Measurements from ENCODE around the gene ATP6V1F. TPM values are rescaled to one million over a fixed set of nuclear protein-coding genes. Genes with fewer than 3 reads are reported as not detected.
"Not testable (repeated sequence)": the region's sequence is repeated elsewhere in the genome, so short reads cannot be mapped to it uniquely, and the experiment has no call there.

The ATP6V1F gene
- total RNA-seq, 5 donors from 2014 or later (not counting 1 experiment from before 2014, with no cell fraction given), result 62.6 to 78.1 (median 75.5) TPM

GRCh38 chr7:128909625-128910568 lies 47.2 kb downstream of the ATP6V1F start:
- CTCF ChIA-PET, result no interaction called here
- H3K36me3 Mint-ChIP-seq, result no peaks in the 10 kb centered on the region
- H3K4me1 Mint-ChIP-seq, result peaks cover 0 to 6% (median 4%) of the 10 kb centered on the region in 3 donors
- ATAC-seq (replicated peaks in 1 of 4) (no peak), DNase-seq (no peak)
- Histone ChIP-seq H3K27ac (ENCODE audit: low read length) (no peak overlapping the region), H3K4me3 (ENCODE audit: control insufficient read depth in 1 of 2, extremely low read depth in 1 of 2, low read length in 1 of 2) (no peak overlapping the region), H3K27me3 (replicated peaks in 1 of 2; ENCODE audit: control insufficient read depth in 2 of 2, extremely low read depth in 1 of 2, insufficient read depth in 2 of 2, low read length in 1 of 2) (peaks cover 4 to 68% of the 10 kb centered on the region in 2 experiments), H3K4me1 (ENCODE audit: control insufficient read depth in 1 of 2, extremely low read depth in 1 of 2, insufficient read depth in 2 of 2, low read length in 2 of 2) (peaks cover 0 to 7% of the 10 kb centered on the region in 2 experiments), H3K9me3 (no peaks in the 10 kb centered on the region), H3K36me3 (ENCODE audit: control insufficient read depth in 2 of 2, extremely low read depth in 1 of 2, insufficient read depth in 1 of 2, low read length in 1 of 2) (no peaks in the 10 kb centered on the region)
- H3K27ac Mint-ChIP-seq, result no peak overlapping the region
- no peaks in the 10 kb centered on the region for H3K9me3 Mint-ChIP-seq
- POLR2A ChIA-PET, result interaction anchor here in 1 of 2 donors (1.1 kb wide), 1 partner anchor 542 kb away, joined by 3 read pairs; no protein-coding TSS in a partner anchor
- H3K4me3 Mint-ChIP-seq, result no peak overlapping the region
- H3K27me3 Mint-ChIP-seq, result peaks cover 45 to 68% of the 10 kb centered on the region in 2 donors
- 42% methylated on average over 31 of the region's 42 CpGs for WGBS (ENCODE audit: insufficient coverage)

- Mint-ChIP-seq H3K4me3 (no peak within 1 kb of the TSS), H3K36me3 (no peaks in the 10 kb centered on the region), H3K27me3 (peaks cover 50 to 71% of the 10 kb centered on the region in 2 donors), H3K27ac (no peak within 1 kb of the TSS), H3K9me3 (no peaks in the 10 kb centered on the region), H3K4me1 (peaks cover 5 to 9% (median 7%) of the 10 kb centered on the region in 3 donors)
- H3K27ac ChIP-seq (ENCODE audit: low read length), result no peak within 1 kb of the TSS
- ChIA-PET CTCF (no interaction called here), POLR2A (no interaction called here)
- H3K36me3 ChIP-seq (ENCODE audit: control insufficient read depth in 2 of 2, extremely low read depth in 1 of 2, insufficient read depth in 1 of 2, low read length in 1 of 2), result no peaks in the 10 kb centered on the region
- no peak for DNase-seq
- peaks cover 0 to 11% of the 10 kb centered on the region in 2 experiments for H3K4me1 ChIP-seq (ENCODE audit: control insufficient read depth in 1 of 2, extremely low read depth in 1 of 2, insufficient read depth in 2 of 2, low read length in 2 of 2)
- WGBS (ENCODE audit: insufficient coverage), result 57% methylated on average over 29 of the region's 34 CpGs
- H3K9me3 ChIP-seq, result no peaks in the 10 kb centered on the region
- H3K4me3 ChIP-seq (ENCODE audit: control insufficient read depth in 1 of 2, extremely low read depth in 1 of 2, low read length in 1 of 2), result no peak within 1 kb of the TSS
- ATAC-seq (replicated peaks in 1 of 4), result no peak
- peaks cover 4 to 73% of the 10 kb centered on the region in 2 experiments for H3K27me3 ChIP-seq (replicated peaks in 1 of 2; ENCODE audit: control insufficient read depth in 2 of 2, extremely low read depth in 1 of 2, insufficient read depth in 2 of 2, low read length in 1 of 2)
These were observed 47.9 kb downstream of the ATP6V1F start, which contains the start of gene KCP for GRCh38 chr7:128910569-128910945. TSS of gene KCP (minus strand) at chr7:128910709. CDS start at chr7:128910676, 33 bp downstream.

- Mint-ChIP-seq H3K4me3 (no peak overlapping the region), H3K4me1 (peaks cover 6 to 10% (median 8%) of the 10 kb centered on the region in 3 donors), H3K9me3 (no peaks in the 10 kb centered on the region), H3K27ac (no peak overlapping the region), H3K27me3 (peaks cover 44 to 69% of the 10 kb centered on the region in 2 donors), H3K36me3 (no peaks in the 10 kb centered on the region)
- Histone ChIP-seq H3K4me1 (ENCODE audit: control insufficient read depth in 1 of 2, extremely low read depth in 1 of 2, insufficient read depth in 2 of 2, low read length in 2 of 2) (peaks cover 0 to 12% of the 10 kb centered on the region in 2 experiments), H3K4me3 (ENCODE audit: control insufficient read depth in 1 of 2, extremely low read depth in 1 of 2, low read length in 1 of 2) (no peak overlapping the region), H3K36me3 (ENCODE audit: control insufficient read depth in 2 of 2, extremely low read depth in 1 of 2, insufficient read depth in 1 of 2, low read length in 1 of 2) (no peaks in the 10 kb centered on the region), H3K27ac (ENCODE audit: low read length) (no peak overlapping the region), H3K27me3 (replicated peaks in 1 of 2; ENCODE audit: control insufficient read depth in 2 of 2, extremely low read depth in 1 of 2, insufficient read depth in 2 of 2, low read length in 1 of 2) (peaks cover 4 to 73% of the 10 kb centered on the region in 2 experiments), H3K9me3 (no peaks in the 10 kb centered on the region)
- ChIA-PET CTCF (interaction anchor here (0.6 to 0.9 kb wide), 3 partner anchors 70 to 310 kb away, joined by 3 read pairs; no protein-coding TSS in a partner anchor), POLR2A (no interaction called here)
- 79% methylated on average over 8 of the region's 8 CpGs for WGBS (ENCODE audit: insufficient coverage)
- no peak for DNase-seq
- ATAC-seq (replicated peaks in 1 of 4), result no peak
These were observed 48.9 kb downstream of the ATP6V1F start for GRCh38 chr7:128911423-128912031.

- H3K27me3 Mint-ChIP-seq, result peaks cover 48 to 72% of the 10 kb centered on the region in 2 donors
- no peak for ATAC-seq (replicated peaks in 1 of 4)
- H3K36me3 Mint-ChIP-seq, result no peaks in the 10 kb centered on the region
These were observed 49.6 kb downstream of the ATP6V1F start for GRCh38 chr7:128912281-128912680.

GRCh38 chr7:128912709-128913495 lies 50.2 kb downstream of the ATP6V1F start:
- WGBS (ENCODE audit: insufficient coverage), result 67% methylated on average over 1 of the region's 20 CpGs
- H3K36me3 ChIP-seq (ENCODE audit: control insufficient read depth in 2 of 2, extremely low read depth in 1 of 2, insufficient read depth in 1 of 2, low read length in 1 of 2); H3K9me3 ChIP-seq; H3K36me3 Mint-ChIP-seq; CTCF ChIA-PET; POLR2A ChIA-PET; H3K9me3 Mint-ChIP-seq; DNase-seq; H3K27ac ChIP-seq (ENCODE audit: low read length); ATAC-seq (replicated peaks in 1 of 4); H3K4me3 Mint-ChIP-seq; H3K27ac Mint-ChIP-seq; H3K4me3 ChIP-seq (ENCODE audit: control insufficient read depth in 1 of 2, extremely low read depth in 1 of 2, low read length in 1 of 2): not testable (repeated sequence)
- Mint-ChIP-seq H3K4me1 (peaks cover 6 to 10% (median 8%) of the 10 kb centered on the region in 3 donors), H3K27me3 (peaks cover 52 to 70% of the 10 kb centered on the region in 2 donors)
- peaks cover 4 to 73% of the 10 kb centered on the region in 2 experiments for H3K27me3 ChIP-seq (replicated peaks in 1 of 2; ENCODE audit: control insufficient read depth in 2 of 2, extremely low read depth in 1 of 2, insufficient read depth in 2 of 2, low read length in 1 of 2)
- H3K4me1 ChIP-seq (ENCODE audit: control insufficient read depth in 1 of 2, extremely low read depth in 1 of 2, insufficient read depth in 2 of 2, low read length in 2 of 2), result peaks cover 0 to 12% of the 10 kb centered on the region in 2 experiments

More at GRCh38 chr7:128912281-128912680, 49.6 kb downstream of the ATP6V1F start:
- peaks cover 6 to 10% (median 8%) of the 10 kb centered on the region in 3 donors for H3K4me1 Mint-ChIP-seq
- ChIA-PET CTCF (interaction anchor here (0.6 to 0.9 kb wide), 2 partner anchors 70 to 310 kb away, joined by 3 read pairs; no protein-coding TSS in a partner anchor), POLR2A (no interaction called here)
- H3K27ac Mint-ChIP-seq, result no peak overlapping the region
- H3K4me1 ChIP-seq (ENCODE audit: control insufficient read depth in 1 of 2, extremely low read depth in 1 of 2, insufficient read depth in 2 of 2, low read length in 2 of 2), result peaks cover 0 to 12% of the 10 kb centered on the region in 2 experiments
- no peak overlapping the region for H3K4me3 Mint-ChIP-seq
- H3K36me3 ChIP-seq (ENCODE audit: control insufficient read depth in 2 of 2, extremely low read depth in 1 of 2, insufficient read depth in 1 of 2, low read length in 1 of 2), result no peaks in the 10 kb centered on the region
- H3K9me3 ChIP-seq, result no peaks in the 10 kb centered on the region
- no peak for DNase-seq
- H3K9me3 Mint-ChIP-seq, result no peaks in the 10 kb centered on the region
- no peak overlapping the region for H3K27ac ChIP-seq (ENCODE audit: low read length)
- WGBS (ENCODE audit: insufficient coverage), result no CpG with 5 or more reads among the region's 3 CpGs
- peaks cover 4 to 75% of the 10 kb centered on the region in 2 experiments for H3K27me3 ChIP-seq (replicated peaks in 1 of 2; ENCODE audit: control insufficient read depth in 2 of 2, extremely low read depth in 1 of 2, insufficient read depth in 2 of 2, low read length in 1 of 2)
- H3K4me3 ChIP-seq (ENCODE audit: control insufficient read depth in 1 of 2, extremely low read depth in 1 of 2, low read length in 1 of 2), result no peak overlapping the region
